CD4-positive, alpha-beta T cell treated with Interleukin-4 for 4 hours (primary cell): ENCODE measurements around the gene DCBLD2.

Experiments
- DNase-seq: peaks from one replicate; pipeline ENCODE4 v3.0.0-alpha.2; 2020

DCBLD2 gene

DNA sequence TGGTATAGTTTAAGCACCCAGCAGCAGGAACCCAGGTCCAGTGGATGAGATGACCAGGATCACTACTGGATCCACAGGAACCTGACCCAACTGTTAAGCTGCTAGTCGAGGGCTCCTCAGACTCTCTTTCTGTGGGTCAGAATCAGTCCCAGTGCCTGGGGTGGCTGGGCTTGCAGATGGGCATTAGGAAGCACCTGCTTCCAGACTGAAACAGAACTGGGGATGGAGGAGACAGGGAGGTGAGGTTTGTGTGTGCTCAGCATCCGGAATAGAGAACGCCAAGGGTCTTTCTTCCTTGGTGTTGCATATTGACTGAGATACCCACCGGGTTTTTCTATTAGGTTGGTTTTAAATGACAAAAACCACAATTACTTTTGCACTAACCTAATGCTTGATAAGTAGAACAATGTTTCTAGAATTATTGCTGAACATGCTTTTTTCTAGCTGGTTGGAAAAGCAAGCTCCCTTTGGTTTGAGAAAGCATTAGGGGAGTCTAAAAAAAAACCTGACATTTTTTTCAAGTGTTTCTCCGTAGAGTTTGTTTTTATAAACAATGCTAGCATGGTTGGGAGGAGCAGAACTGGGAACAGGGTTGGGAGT is 137.6 kb downstream of the DCBLD2 start:
- no peak for DNase-seq

DNA sequence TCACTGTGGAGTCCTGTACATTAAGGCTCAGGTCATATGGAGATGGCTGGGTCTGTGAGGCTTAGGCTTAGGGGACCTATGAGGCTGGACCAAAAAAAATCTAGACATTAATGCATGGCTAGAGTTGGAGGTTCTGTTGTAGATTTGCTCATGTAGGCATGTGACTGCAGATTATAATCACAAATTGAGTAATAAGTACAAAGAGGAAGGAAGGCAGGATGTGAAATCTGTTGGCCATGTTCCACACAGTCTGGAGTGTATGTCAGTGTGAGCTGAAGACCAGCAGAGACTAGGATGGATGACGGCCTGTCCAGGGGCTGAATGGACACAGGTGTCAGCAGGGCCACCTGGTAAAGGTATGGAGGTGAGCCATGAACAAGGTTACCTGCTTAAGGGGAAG is 138.4 kb downstream of the DCBLD2 start, which contains the start of gene ST3GAL6:
ST3GAL6 (plus strand) TSS at position 265 of the 400 bp plus-strand sequence. CDS start 5,101 bp downstream, outside the sequence.
- DNase-seq, result peak; percentile 8

DNA sequence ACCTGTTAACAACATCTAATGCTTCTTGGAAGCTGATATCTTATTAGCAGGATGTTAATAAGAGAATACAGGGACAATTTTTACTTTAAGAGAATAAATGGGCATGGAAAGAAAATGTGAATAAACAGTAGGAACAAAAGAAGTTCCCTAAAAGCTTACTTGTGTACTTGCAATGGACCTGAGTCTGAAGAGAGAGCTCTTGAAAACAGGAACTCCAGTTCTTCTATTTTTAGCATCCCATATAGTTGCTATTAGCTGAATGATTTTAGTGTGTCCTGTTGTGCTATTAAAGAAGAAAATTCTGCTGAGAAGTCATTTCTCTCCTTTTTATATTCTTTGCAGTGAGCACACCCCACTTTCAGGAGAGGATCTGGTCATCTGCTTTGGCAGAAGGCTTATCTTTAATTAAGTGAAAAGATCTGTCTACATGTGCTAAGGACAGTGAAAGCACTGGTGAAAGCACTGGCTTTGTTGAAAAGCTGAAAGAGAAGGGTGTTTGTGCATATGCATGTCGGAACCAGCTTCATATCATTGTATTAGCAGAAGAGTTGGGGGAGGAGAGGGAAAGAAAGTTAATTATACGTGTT is 139.8 kb downstream of the DCBLD2 start:
- DNase-seq, result no peak

DNA sequence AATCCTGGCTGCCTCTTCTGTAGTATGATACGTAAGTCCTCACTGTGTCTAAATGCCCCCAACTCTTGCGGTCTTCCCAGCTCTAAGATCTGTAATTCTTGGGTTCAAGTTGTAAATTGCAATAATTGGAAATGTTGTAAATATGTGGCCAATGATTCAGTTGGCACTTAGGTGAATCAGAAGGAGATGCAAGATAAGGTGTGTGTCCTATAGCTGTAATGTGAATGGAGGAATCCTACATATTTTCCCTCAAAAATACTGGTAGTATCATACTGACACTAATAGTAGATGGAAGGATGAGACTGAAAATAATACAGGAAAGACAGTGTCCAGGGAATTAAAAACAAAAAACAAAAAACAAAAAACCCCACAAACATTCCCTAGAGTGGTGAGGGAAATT is 141.9 kb downstream of the DCBLD2 start:
- DNase-seq, result no peak

DNA sequence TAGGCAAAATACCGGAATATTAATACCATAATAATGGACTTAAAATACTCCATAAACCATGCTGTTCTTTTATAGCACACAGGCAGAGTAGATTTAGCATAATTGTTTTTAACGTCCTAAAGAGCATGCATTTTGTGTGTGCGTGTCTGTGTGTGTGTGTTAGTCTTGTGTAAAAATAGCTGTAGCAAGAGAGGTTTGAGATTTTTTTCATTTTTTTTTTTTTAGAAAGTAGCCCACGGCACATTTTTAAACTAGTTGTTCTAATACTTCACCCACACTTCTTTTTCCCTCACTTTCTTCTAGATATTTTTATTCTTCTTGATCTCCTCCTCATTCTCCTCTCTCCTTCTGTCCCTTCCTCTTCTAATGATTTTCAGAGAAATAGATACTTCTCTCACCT is 145.9 kb downstream of the DCBLD2 start:
- no peak for DNase-seq

DNA sequence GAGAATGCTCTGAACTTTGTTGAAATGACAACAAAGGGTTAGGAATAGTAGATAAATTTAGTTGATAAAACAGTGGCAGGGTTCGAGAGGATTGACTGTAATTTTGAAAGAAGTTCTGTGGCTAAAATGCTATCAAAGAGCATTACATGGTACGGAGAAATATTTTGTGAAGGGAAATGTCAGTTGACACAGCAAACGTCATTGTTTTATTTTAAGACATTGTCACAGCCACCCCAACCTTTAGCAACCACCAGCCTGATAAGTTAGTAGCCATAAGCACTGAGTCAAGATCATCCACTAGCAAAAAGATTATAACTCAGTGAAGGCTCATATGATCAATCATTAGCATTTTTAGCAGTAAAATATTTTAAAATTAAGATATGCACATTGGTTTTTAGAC is 147.0 kb downstream of the DCBLD2 start:
- no peak for DNase-seq

DNA sequence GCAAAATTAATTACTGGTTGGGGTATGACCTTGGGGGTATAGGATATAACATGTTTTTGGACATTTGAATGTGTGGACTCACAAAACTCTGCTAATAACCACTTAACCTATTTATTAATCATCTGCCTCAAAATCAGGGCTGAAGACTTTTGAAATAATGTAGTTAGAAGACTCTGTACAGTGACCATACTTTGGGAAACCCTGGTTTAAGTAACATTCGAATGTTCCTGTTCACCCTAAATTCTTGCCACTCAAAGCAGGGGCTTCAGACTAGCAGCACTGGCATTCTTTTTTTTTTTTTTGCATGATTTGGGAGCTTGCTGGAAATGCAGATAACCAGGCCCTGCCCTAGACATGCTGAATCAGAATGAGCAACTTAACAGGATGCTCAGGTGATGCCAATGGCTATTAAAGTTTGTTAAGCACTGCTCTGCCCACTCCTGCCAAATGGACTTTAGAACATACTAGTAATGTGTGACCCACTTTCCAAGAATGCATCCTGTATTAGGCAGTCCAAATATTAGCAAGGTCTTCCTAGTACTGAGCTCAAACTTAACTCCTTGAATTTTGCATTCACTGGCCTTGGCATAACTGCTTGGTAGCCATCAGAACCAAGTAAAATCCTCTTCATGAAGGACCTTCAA is 151.1 kb downstream of the DCBLD2 start:
- DNase-seq, result no peak

DNA sequence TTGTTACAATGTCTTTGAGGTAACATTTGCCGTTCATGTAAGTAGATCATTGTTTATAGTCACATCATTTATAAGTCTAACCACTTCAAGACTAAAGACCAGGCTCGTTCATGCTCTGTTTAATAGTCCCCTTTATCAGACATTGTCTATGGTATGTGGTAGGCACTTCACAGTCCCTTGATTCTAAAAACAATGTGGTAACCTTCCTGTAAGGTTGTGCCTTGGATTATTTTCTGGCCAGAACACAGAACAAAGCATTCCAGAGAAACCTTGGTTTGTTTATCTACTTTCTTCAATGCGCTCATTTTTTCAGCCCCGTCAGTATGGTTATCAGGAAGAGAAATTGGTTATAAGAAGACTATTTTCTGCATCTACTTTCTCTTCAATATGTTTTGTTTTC is 154.6 kb downstream of the DCBLD2 start:
- no peak for DNase-seq

DNA sequence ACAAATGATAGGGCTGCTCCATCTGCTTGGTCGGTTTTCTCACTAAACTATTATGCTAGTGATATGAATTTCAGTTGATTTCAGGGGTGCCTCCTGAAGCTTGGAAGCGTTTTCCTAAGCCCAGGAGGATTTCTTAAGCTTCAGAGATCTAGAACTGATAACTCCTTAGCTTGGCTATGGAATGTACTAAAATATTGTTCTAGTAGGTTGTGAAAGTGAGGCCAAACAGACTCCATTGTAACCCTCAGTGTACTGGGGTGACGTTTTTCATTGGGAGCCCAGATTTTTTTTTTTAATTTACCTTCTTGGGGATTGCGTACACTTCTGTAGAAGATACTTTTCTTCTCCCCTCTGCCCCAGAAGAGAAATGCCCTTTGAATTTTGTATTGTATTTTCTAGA is 155.4 kb downstream of the DCBLD2 start:
- no peak for DNase-seq
